Kidney epithelial cell (primary cell): ENCODE measurements around the gene WNT6. TPM values are rescaled to one million over a fixed set of nuclear protein-coding genes. Genes with fewer than 3 reads are reported as not detected.

Experiments
- DNase-seq: peaks from one replicate; pipeline ENCODE4 v3.0.0-alpha.2; 2010; ENCODE audit warnings: low read depth
- H3K27me3 ChIP-seq: 2 replicates; pipeline ENCODE4 v1.6.0; 2011; ENCODE audit warnings: low read length; ENCODE audit not compliant: control insufficient read depth, insufficient read depth
- H3K36me3 ChIP-seq: 2 replicates; pipeline ENCODE4 v1.5.1; 2011; ENCODE audit warnings: low read length; ENCODE audit not compliant: control insufficient read depth, insufficient read depth
- H3K4me3 ChIP-seq: 2 replicates; pipeline ENCODE4 v1.5.1; 2011; ENCODE audit warnings: low read depth, mild to moderate bottlenecking, control low read depth, low read length
- total RNA-seq: library from RNA; depleted of rRNA; stranded (reverse); fragments of >200 nt; gene quantifications from 2 replicates; pipeline ENCODE4 v1.2.3, GENCODE V29; 2015
- TF ChIP-seq, protein P1 (sequence below): IDR thresholded peaks from 2 replicates; pipeline ENCODE4 v1.5.1; 2011; ENCODE audit warnings: mild to moderate bottlenecking, moderate library complexity, low read length, control low read depth, inconsistent platforms; ENCODE audit not compliant: insufficient read depth, poor library complexity, severe bottlenecking

WNT6 gene
- total RNA-seq, 1 donor from 2014 or later = 1.2 TPM

DNA sequence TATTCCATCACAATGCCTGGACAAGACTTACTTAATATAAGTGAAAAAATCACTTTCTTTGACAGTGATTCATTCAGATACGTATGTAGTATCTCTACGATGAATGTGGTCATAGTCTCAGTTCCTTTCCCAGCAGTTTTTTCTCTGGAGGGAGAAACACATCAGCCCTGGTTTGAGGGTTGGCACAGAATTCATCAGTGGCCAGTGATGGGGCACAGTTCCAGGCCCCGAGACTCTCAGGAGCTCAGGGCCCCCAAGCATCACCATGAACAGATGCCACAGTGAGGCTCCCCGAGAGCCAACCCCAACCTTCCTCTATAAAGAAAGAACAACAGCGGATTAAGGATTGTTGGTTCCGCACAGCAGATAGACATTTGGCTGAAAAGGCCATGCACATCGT lies 40.5 kb upstream of the WNT6 start:
- no peaks in the 10 kb centered on the region for H3K27me3 ChIP-seq
- H3K4me3 ChIP-seq = no peak overlapping the region
- no peak for DNase-seq
- TF ChIP-seq, protein P1, sequence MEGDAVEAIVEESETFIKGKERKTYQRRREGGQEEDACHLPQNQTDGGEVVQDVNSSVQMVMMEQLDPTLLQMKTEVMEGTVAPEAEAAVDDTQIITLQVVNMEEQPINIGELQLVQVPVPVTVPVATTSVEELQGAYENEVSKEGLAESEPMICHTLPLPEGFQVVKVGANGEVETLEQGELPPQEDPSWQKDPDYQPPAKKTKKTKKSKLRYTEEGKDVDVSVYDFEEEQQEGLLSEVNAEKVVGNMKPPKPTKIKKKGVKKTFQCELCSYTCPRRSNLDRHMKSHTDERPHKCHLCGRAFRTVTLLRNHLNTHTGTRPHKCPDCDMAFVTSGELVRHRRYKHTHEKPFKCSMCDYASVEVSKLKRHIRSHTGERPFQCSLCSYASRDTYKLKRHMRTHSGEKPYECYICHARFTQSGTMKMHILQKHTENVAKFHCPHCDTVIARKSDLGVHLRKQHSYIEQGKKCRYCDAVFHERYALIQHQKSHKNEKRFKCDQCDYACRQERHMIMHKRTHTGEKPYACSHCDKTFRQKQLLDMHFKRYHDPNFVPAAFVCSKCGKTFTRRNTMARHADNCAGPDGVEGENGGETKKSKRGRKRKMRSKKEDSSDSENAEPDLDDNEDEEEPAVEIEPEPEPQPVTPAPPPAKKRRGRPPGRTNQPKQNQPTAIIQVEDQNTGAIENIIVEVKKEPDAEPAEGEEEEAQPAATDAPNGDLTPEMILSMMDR = no peak
- no peaks in the 10 kb centered on the region for H3K36me3 ChIP-seq

DNA sequence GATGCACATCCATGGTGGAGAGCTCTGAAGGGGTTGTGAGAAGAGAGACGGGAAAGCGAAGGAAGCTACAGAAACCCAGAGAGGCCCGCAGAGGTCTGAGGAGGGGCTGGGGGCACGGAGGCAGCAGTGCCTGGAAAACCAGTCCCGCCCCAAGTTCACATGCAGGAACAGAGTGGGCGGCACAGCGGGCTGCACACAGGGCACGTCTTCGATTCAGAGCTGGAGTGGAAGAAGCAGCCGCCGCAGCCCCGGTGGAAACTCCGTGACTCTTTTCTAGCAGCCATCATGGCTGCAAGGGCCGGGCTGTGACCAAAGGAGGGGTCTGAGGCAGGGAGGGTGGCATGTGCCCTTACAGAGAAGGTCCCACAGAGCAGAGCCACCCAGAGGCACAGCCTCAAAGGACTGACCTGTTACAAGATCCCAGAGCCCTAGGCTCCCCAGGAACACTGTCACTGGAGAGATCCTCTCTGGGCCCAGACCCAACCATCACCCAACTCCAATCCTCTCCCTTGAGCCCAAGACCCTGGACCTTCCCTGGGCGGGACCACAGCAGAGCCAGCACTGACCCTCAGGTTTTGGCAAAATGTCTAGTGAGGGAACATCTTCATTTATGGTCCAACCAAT lies 38.7 kb upstream of the WNT6 start:
- H3K36me3 ChIP-seq = no peaks in the 10 kb centered on the region
- no peaks in the 10 kb centered on the region for H3K27me3 ChIP-seq
- no peak overlapping the region for H3K4me3 ChIP-seq
- TF ChIP-seq, protein P1 = no peak
- DNase-seq = no peak

DNA sequence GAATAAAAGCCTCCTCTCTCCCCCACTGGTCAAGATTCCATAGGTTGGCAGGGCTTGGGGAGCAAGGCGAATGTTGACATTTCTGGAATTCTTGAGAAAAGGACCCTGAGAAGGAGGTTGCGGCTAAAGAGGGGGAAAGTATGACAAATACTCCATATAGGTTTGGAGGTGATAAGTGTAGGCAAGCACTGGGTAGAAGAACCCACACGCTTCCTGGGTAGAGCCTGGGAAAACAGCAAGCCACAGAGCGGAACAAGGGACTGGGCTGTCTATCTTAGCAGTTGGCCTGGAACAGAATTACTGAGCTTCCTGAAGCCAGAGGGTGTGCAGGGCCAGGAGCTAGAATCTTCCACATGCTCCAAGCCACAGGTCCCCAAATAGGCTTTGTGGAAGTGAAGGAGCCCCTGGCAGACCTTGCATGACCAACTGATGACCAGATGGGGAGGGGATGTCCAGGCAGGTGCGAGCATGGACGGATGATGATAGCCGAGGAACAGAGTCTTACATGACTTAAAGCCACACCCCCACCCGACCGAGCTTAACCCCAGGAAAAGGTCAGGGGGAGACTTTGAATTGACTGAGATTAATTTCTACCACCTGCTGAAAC lies 37.9 kb upstream of the WNT6 start:
- DNase-seq = no peak
- no peaks in the 10 kb centered on the region for H3K36me3 ChIP-seq

DNA sequence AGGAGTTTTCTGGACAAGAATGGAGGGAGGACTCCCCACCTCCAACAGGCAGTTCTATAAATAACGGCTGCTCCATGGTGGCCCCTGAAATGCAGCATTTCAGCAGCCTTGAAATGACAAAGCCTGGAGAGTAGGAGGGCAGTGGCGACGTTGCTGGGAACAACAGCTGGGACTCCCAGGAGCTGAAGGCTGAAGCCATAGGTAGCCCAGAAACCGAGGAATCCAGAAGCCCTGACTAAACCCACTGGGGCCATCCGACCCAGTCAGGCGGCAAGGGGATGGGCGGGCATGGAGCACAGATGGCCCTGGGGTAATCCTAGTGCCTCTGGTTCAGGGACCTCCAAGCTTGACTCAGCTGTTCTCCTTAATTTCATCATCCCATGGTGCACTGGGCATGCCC lies 37.0 kb upstream of the WNT6 start:
- no peaks in the 10 kb centered on the region for H3K36me3 ChIP-seq
- H3K4me3 ChIP-seq = no peak overlapping the region
- H3K27me3 ChIP-seq = peaks cover 8% of the 10 kb centered on the region
- DNase-seq = no peak
- TF ChIP-seq, protein P1 = no peak

More for the DNA sequence above, 37.9 kb upstream of the WNT6 start:
- Histone ChIP-seq H3K27me3 (peaks cover 2% of the 10 kb centered on the region), H3K4me3 (no peak overlapping the region)
- TF ChIP-seq, protein P1 = no peak

DNA sequence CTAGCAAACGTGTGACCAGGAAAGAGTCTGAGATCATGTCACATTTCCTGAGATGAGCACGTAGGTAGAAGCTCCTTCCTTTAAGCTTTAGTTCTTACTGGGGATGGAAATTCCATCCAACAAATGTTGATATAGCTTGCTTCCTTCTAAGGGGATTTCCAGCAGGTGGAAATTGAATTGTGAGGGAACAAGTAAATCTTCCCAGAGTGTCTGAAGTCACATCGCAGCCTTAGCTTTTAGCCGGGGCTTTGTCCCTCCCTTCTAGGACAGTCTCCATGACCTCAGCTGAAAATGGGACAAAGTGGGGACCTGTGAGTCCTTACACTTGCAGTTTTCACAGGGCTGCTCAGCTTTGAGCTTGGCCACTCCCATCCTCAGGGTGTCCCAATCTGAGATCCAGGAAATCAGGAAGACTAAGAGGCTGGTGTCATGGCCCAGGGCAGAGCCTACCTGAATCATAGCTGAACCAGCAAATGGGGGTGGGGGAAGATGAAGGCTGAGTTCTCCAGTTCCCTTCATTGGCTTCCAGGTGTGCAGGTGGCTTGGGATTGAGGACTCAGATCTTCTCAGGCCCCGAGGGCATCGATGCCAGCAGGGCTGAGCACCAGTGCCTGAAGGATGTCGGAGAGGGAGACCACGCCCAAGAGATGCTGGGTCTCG lies 36.3 kb upstream of the WNT6 start:
- H3K4me3 ChIP-seq = no peak overlapping the region
- H3K27me3 ChIP-seq = peaks cover 10% of the 10 kb centered on the region
- no peaks in the 10 kb centered on the region for H3K36me3 ChIP-seq
- TF ChIP-seq, protein P1 = no peak
- DNase-seq = no peak
